ENCODE results near the gene ADK.

- TF ChIP-seq, protein P1, sequence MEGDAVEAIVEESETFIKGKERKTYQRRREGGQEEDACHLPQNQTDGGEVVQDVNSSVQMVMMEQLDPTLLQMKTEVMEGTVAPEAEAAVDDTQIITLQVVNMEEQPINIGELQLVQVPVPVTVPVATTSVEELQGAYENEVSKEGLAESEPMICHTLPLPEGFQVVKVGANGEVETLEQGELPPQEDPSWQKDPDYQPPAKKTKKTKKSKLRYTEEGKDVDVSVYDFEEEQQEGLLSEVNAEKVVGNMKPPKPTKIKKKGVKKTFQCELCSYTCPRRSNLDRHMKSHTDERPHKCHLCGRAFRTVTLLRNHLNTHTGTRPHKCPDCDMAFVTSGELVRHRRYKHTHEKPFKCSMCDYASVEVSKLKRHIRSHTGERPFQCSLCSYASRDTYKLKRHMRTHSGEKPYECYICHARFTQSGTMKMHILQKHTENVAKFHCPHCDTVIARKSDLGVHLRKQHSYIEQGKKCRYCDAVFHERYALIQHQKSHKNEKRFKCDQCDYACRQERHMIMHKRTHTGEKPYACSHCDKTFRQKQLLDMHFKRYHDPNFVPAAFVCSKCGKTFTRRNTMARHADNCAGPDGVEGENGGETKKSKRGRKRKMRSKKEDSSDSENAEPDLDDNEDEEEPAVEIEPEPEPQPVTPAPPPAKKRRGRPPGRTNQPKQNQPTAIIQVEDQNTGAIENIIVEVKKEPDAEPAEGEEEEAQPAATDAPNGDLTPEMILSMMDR (IDR thresholded peaks at IDR 0.05; ENCODE audit: insufficient read depth, low read length): no peak
- TF ChIP-seq REST (IDR thresholded peaks at IDR 0.05; ENCODE audit: insufficient replicate concordance, low read depth) (no peak), SPI1 (IDR thresholded peaks at IDR 0.05; ENCODE audit: borderline replicate concordance, low read depth) (no peak), POLR2AphosphoS5 (IDR thresholded peaks at IDR 0.05; ENCODE audit: low read depth) (no peak)
Measured at GRCh38 chr10:74674927-74675326, 523.9 kb downstream of the ADK start.

Measured in HL-60 (cell line).